ENCODE results near the gene ABCC1. TPM values are rescaled to one million over a fixed set of nuclear protein-coding genes. Genes with fewer than 3 reads are reported as not detected.

Gene ABCC1
- total RNA-seq, 2 experiments from 2014 or later = 42.9 to 44.8 TPM

- H3K4me1 ChIP-seq (ENCODE audit: insufficient read depth, low read length) = no peaks in the 10 kb centered on the region
- DNase-seq (no peak), ATAC-seq (ENCODE audit: poor library complexity) (no peak)
- no peaks in the 10 kb centered on the region for H3K4me1 Mint-ChIP-seq (ENCODE audit: low read depth)
- H3K27ac Mint-ChIP-seq = no peak overlapping the region
- H3K4me3 Mint-ChIP-seq = no peak overlapping the region
- H3K9me3 Mint-ChIP-seq = no peaks in the 10 kb centered on the region
- no peaks in the 10 kb centered on the region for H3K27me3 Mint-ChIP-seq
- no peak overlapping the region for H3K4me3 ChIP-seq (ENCODE audit: low read length)
- CTCF ChIA-PET = no interaction called here
- no peaks in the 10 kb centered on the region for H3K9me3 ChIP-seq (ENCODE audit: control insufficient read depth in 1 of 2, insufficient read depth in 1 of 2, low read length in 2 of 2)
- TF ChIP-seq, protein P1, sequence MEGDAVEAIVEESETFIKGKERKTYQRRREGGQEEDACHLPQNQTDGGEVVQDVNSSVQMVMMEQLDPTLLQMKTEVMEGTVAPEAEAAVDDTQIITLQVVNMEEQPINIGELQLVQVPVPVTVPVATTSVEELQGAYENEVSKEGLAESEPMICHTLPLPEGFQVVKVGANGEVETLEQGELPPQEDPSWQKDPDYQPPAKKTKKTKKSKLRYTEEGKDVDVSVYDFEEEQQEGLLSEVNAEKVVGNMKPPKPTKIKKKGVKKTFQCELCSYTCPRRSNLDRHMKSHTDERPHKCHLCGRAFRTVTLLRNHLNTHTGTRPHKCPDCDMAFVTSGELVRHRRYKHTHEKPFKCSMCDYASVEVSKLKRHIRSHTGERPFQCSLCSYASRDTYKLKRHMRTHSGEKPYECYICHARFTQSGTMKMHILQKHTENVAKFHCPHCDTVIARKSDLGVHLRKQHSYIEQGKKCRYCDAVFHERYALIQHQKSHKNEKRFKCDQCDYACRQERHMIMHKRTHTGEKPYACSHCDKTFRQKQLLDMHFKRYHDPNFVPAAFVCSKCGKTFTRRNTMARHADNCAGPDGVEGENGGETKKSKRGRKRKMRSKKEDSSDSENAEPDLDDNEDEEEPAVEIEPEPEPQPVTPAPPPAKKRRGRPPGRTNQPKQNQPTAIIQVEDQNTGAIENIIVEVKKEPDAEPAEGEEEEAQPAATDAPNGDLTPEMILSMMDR (IDR thresholded peaks at IDR 0.05) = no peak
- peaks cover 88% of the 10 kb centered on the region for H3K36me3 Mint-ChIP-seq (ENCODE audit: low read depth)
- no peaks in the 10 kb centered on the region for H3K27me3 ChIP-seq (ENCODE audit: control insufficient read depth in 1 of 2, insufficient read depth in 2 of 2, low read length in 2 of 2)
- H3K36me3 ChIP-seq (ENCODE audit: insufficient read depth, low read length) = peaks cover 85% of the 10 kb centered on the region
- intact Hi-C loops (cut with DNase I, micrococcal nuclease) = no loop called here
- H3K27ac ChIP-seq (ENCODE audit: low read depth in 1 of 2, low read length in 2 of 2) = no peak overlapping the region
- POLR2A ChIA-PET = no interaction called here
Observed at GRCh38 chr16:16140537-16140936, 191.1 kb downstream of the ABCC1 start.

DNA sequence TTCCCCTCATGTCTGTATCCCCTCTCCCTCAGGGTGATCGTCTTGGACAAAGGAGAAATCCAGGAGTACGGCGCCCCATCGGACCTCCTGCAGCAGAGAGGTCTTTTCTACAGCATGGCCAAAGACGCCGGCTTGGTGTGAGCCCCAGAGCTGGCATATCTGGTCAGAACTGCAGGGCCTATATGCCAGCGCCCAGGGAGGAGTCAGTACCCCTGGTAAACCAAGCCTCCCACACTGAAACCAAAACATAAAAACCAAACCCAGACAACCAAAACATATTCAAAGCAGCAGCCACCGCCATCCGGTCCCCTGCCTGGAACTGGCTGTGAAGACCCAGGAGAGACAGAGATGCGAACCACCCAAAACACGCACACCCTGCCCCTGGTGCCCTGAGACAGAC lies 191.7 kb downstream of the ABCC1 start:
- Histone ChIP-seq H3K36me3 (ENCODE audit: insufficient read depth, low read length) (peaks cover 79% of the 10 kb centered on the region), H3K27me3 (ENCODE audit: control insufficient read depth in 1 of 2, insufficient read depth in 2 of 2, low read length in 2 of 2) (no peaks in the 10 kb centered on the region), H3K4me3 (ENCODE audit: low read length) (no peak overlapping the region), H3K27ac (ENCODE audit: low read depth in 1 of 2, low read length in 2 of 2) (no peak overlapping the region), H3K4me1 (ENCODE audit: insufficient read depth, low read length) (no peaks in the 10 kb centered on the region), H3K9me3 (ENCODE audit: control insufficient read depth in 1 of 2, insufficient read depth in 1 of 2, low read length in 2 of 2) (no peaks in the 10 kb centered on the region)
- Mint-ChIP-seq H3K27ac (no peak overlapping the region), H3K36me3 (ENCODE audit: low read depth) (peaks cover 82% of the 10 kb centered on the region), H3K9me3 (no peaks in the 10 kb centered on the region), H3K27me3 (no peaks in the 10 kb centered on the region), H3K4me3 (no peak overlapping the region), H3K4me1 (ENCODE audit: low read depth) (no peaks in the 10 kb centered on the region)
- TF ChIP-seq, protein P1 (IDR thresholded peaks at IDR 0.05) = no peak
- POLR2A ChIA-PET = no interaction called here
- DNase-seq (no peak), ATAC-seq (ENCODE audit: poor library complexity) (no peak)
- intact Hi-C loops (cut with DNase I, micrococcal nuclease) = no loop called here
- CTCF ChIA-PET = no interaction called here

- ATAC-seq (ENCODE audit: poor library complexity) (no peak), DNase-seq (no peak)
- Mint-ChIP-seq H3K4me1 (ENCODE audit: low read depth) (no peaks in the 10 kb centered on the region), H3K36me3 (ENCODE audit: low read depth) (peaks cover 75% of the 10 kb centered on the region), H3K27ac (no peak overlapping the region), H3K4me3 (no peak overlapping the region), H3K27me3 (no peaks in the 10 kb centered on the region), H3K9me3 (no peaks in the 10 kb centered on the region)
- Histone ChIP-seq H3K27ac (ENCODE audit: low read depth in 1 of 2, low read length in 2 of 2) (no peak overlapping the region), H3K36me3 (ENCODE audit: insufficient read depth, low read length) (peaks cover 75% of the 10 kb centered on the region), H3K9me3 (ENCODE audit: control insufficient read depth in 1 of 2, insufficient read depth in 1 of 2, low read length in 2 of 2) (no peaks in the 10 kb centered on the region), H3K27me3 (ENCODE audit: control insufficient read depth in 1 of 2, insufficient read depth in 2 of 2, low read length in 2 of 2) (no peaks in the 10 kb centered on the region), H3K4me3 (ENCODE audit: low read length) (no peak overlapping the region), H3K4me1 (ENCODE audit: insufficient read depth, low read length) (no peaks in the 10 kb centered on the region)
- CTCF ChIA-PET = no interaction called here
- POLR2A ChIA-PET = no interaction called here
- TF ChIP-seq, protein P1 (IDR thresholded peaks at IDR 0.05) = no peak
- intact Hi-C loops (cut with DNase I, micrococcal nuclease) = no loop called here
Observed at GRCh38 chr16:16141784-16142396, 192.5 kb downstream of the ABCC1 start.

Data from CD4-positive, alpha-beta T cell (primary cell).